ENCODE measurements around the gene NRAP.

DNA sequence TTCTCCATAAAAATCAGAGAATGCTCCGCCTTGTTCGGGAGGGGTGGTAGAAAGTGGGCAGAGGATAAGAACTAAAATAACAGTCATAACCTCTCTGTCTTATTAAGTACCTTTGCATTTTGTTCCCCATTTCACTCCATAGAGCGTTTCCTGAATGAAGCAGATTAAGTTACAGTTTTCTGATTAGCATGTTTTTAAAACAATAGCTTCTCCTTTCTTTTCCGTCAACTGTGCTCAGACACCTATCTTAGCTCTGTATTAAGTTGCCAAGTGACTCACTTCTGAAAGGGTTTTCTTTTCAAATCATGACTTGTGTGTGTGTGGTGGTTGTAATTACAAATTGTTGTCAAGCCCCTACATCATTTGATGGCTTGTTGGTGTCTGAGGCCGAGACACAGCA is 109.6 kb downstream of the NRAP start:
- TF ChIP-seq, protein P1, sequence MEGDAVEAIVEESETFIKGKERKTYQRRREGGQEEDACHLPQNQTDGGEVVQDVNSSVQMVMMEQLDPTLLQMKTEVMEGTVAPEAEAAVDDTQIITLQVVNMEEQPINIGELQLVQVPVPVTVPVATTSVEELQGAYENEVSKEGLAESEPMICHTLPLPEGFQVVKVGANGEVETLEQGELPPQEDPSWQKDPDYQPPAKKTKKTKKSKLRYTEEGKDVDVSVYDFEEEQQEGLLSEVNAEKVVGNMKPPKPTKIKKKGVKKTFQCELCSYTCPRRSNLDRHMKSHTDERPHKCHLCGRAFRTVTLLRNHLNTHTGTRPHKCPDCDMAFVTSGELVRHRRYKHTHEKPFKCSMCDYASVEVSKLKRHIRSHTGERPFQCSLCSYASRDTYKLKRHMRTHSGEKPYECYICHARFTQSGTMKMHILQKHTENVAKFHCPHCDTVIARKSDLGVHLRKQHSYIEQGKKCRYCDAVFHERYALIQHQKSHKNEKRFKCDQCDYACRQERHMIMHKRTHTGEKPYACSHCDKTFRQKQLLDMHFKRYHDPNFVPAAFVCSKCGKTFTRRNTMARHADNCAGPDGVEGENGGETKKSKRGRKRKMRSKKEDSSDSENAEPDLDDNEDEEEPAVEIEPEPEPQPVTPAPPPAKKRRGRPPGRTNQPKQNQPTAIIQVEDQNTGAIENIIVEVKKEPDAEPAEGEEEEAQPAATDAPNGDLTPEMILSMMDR (IDR thresholded peaks at IDR 0.05): no peak
- TF ChIP-seq EZH2 (IDR thresholded peaks at IDR 0.05) (no peak), EZH2phosphoT487 (IDR thresholded peaks at IDR 0.05) (no peak)
